ENCODE measurements around the gene IP6K2. TPM values are rescaled to one million over a fixed set of nuclear protein-coding genes. Genes with fewer than 3 reads are reported as not detected.

Gene IP6K2
- polyA plus RNA-seq, 2 of the 4 experiments (the other 2 are of a cell fraction) = 61.9 to 78.4 TPM

GRCh38 chr3:48685603-48686511 is 31.2 kb downstream of the IP6K2 start, which contains the start of gene NCKIPSD (continued):
- TF ChIP-seq CTCF (IDR thresholded peaks at IDR 0.05) (peak; percentile 76), HEYL (CRISPR knock-in tag; IDR thresholded peaks at IDR 0.05) (no peak)

GRCh38 chr3:48685293-48685602 is 31.8 kb downstream of the IP6K2 start:
- H3K27ac ChIP-seq = peak overlapping the region; percentile 84 to 94
- CTCF ChIA-PET = interaction anchor here (0.9 to 2.3 kb wide), 8 partner anchors 8 to 301 kb away, joined by 3 to 13 read pairs (median 5); partner anchors contain the start of gene SLC26A6
- POLR2A ChIA-PET = interaction anchor here (1.5 kb wide), 1 partner anchor 336 kb away, joined by 3 read pairs; the partner anchor contains the start of gene NDUFAF3
- H3K4me3 ChIP-seq = peak overlapping the region; percentile 52
- peak overlapping the region; percentile 90 for H3K4me2 ChIP-seq
- no peak for DNase-seq (ENCODE audit: low read depth in 1 of 2, low spot score in 1 of 2)
- no peak for TF ChIP-seq NR3C1 (IDR thresholded peaks at IDR 0.05)
- no peaks in the 10 kb centered on the region for H3K9me3 ChIP-seq
- no peak for FAIRE-seq
- peaks cover 25% of the 10 kb centered on the region for H3K4me1 ChIP-seq
- no peak for ATAC-seq
- WGBS (ENCODE audit: missing lambda C conversion rate) = 52% methylated on average over 6 of the region's 13 CpGs

GRCh38 chr3:48684480-48685143 is 32.4 kb downstream of the IP6K2 start:
- ChIA-PET POLR2A (no interaction called here), CTCF (interaction anchor here (0.6 to 2.3 kb wide), 8 partner anchors 11 to 337 kb away, joined by 3 to 13 read pairs (median 4); partner anchors contain the start of gene SLC26A6)
- 80% methylated on average over 3 of the region's 7 CpGs for WGBS (ENCODE audit: missing lambda C conversion rate)
- peak overlapping the region; percentile 52 for H3K4me3 ChIP-seq
- FAIRE-seq = no peak
- H3K9me3 ChIP-seq = no peaks in the 10 kb centered on the region
- no peak for DNase-seq (ENCODE audit: low read depth in 1 of 2, low spot score in 1 of 2)
- no peak for TF ChIP-seq CEBPB (IDR thresholded peaks at IDR 0.05)
- TF ChIP-seq NR3C1 (IDR thresholded peaks at IDR 0.05) = no peak
- no peak for TF ChIP-seq JUNB (IDR thresholded peaks at IDR 0.05)
- TF ChIP-seq ESRRA (IDR thresholded peaks at IDR 0.05; ENCODE audit: borderline replicate concordance, low read length) = no peak
- no peak for TF ChIP-seq EHMT2 (IDR thresholded peaks at IDR 0.05; ENCODE audit: low read depth)
- TF ChIP-seq RAD21 (conservative IDR thresholded peaks at IDR 0.05 in 1 of 2, IDR thresholded peaks at IDR 0.05 in 1 of 2) = no peak
- peak overlapping the region; percentile 84 to 94; a peak in 5 of 6 replicates for H3K27ac ChIP-seq
- peak overlapping the region; percentile 90 for H3K4me2 ChIP-seq
- no peak for ATAC-seq
- peaks cover 30% of the 10 kb centered on the region for H3K4me1 ChIP-seq

GRCh38 chr3:48684054-48684349 is 33.0 kb downstream of the IP6K2 start:
- Histone ChIP-seq H3K27ac (peak overlapping the region in 1 of 2 experiments; percentile 94; a peak in 1 of 6 replicates), H3K4me3 (no peak overlapping the region), H3K4me2 (peak overlapping the region; percentile 90), H3K4me1 (peaks cover 30% of the 10 kb centered on the region), H3K9me3 (no peaks in the 10 kb centered on the region)
- ChIA-PET POLR2A (no interaction called here), CTCF (interaction anchor here (1.0 to 2.3 kb wide), 5 partner anchors 13 to 56 kb away, joined by 4 to 13 read pairs (median 5); partner anchors contain the start of gene SLC26A6)
- no peak for TF ChIP-seq HOXA7 (CRISPR knock-in tag; IDR thresholded peaks at IDR 0.05)
- no peak for TF ChIP-seq ELK1 (IDR thresholded peaks at IDR 0.05; ENCODE audit: low read depth, low read length)
- TF ChIP-seq FOSL2 (IDR thresholded peaks at IDR 0.05) = no peak
- TF ChIP-seq FOSL2 (CRISPR knock-in tag; IDR thresholded peaks at IDR 0.05) = no peak
- TF ChIP-seq ZFP36 (IDR thresholded peaks at IDR 0.05; ENCODE audit: borderline replicate concordance, partially characterized antibody) = no peak
- no peak for TF ChIP-seq EHMT2 (IDR thresholded peaks at IDR 0.05; ENCODE audit: low read depth)
- 97% methylated on average over 8 of the region's 8 CpGs for WGBS (ENCODE audit: missing lambda C conversion rate)
- FAIRE-seq = no peak
- DNase-seq (ENCODE audit: low read depth in 1 of 2, low spot score in 1 of 2) = no peak
- ATAC-seq = no peak
